ENCODE data around the gene ASIC2.

ASIC2 gene

DNA sequence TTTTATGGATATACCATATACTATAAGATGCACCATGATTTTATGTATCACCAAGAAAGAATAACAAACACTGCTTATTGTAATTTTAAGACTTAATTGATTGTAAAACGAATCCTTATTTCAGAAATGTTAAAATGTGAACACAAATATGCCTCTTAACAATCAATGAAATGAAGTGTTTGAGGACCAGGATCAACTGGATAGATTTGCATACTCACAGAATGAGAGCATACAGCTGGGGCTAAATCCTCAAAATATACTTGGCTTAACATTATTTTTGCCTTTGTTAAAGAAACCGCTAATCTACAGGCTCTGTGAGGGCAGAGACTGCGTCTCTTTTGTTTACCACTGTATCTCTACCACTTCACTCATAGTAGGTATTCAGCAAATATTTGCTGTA lies 207.8 kb downstream of the ASIC2 start:
- H3K27me3 ChIP-seq (ENCODE audit: insufficient read depth, low read length): no peaks in the 10 kb centered on the region
- H3K9ac ChIP-seq (ENCODE audit: low read depth, low read length): no peak overlapping the region
- WGBS: 95% methylated on average over 3 of the region's 3 CpGs
- H3K4me3 ChIP-seq (ENCODE audit: low read length): no peak overlapping the region
- no peaks in the 10 kb centered on the region for H3K36me3 ChIP-seq (ENCODE audit: insufficient read depth, low read length)
- H3K4me1 ChIP-seq (ENCODE audit: insufficient read depth, low read length): no peaks in the 10 kb centered on the region
- no peaks in the 10 kb centered on the region for H3K9me3 ChIP-seq (ENCODE audit: insufficient read depth, low read depth, low read length)
- no peak overlapping the region for H3K27ac ChIP-seq (ENCODE audit: low read depth, low read length)

DNA sequence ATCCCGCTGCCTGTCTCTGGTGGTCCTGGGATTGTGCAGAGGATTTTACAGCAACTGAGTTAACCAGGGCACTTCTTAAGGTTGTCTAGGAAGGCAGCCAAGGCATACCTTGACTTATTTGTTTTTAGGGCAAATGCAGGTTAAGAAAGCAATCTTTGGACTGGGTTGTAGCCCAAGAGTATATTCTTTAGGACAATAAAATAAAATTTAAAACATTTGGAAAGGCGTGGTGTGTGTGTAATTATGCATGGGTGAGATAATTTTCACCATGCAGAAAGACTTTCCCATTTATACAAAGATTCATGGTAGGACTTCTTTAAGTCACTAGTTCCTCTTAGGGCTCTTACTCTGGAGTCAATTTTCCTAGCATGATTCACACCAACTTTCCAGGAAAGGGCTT lies 208.3 kb downstream of the ASIC2 start:
- Histone ChIP-seq H3K36me3 (ENCODE audit: insufficient read depth, low read length) (no peaks in the 10 kb centered on the region), H3K9ac (ENCODE audit: low read depth, low read length) (no peak overlapping the region), H3K4me1 (ENCODE audit: insufficient read depth, low read length) (no peaks in the 10 kb centered on the region), H3K27ac (ENCODE audit: low read depth, low read length) (no peak overlapping the region), H3K9me3 (ENCODE audit: insufficient read depth, low read depth, low read length) (no peaks in the 10 kb centered on the region), H3K4me3 (ENCODE audit: low read length) (no peak overlapping the region), H3K27me3 (ENCODE audit: insufficient read depth, low read length) (no peaks in the 10 kb centered on the region)
- 94% methylated on average over 1 of the region's 2 CpGs for WGBS

DNA sequence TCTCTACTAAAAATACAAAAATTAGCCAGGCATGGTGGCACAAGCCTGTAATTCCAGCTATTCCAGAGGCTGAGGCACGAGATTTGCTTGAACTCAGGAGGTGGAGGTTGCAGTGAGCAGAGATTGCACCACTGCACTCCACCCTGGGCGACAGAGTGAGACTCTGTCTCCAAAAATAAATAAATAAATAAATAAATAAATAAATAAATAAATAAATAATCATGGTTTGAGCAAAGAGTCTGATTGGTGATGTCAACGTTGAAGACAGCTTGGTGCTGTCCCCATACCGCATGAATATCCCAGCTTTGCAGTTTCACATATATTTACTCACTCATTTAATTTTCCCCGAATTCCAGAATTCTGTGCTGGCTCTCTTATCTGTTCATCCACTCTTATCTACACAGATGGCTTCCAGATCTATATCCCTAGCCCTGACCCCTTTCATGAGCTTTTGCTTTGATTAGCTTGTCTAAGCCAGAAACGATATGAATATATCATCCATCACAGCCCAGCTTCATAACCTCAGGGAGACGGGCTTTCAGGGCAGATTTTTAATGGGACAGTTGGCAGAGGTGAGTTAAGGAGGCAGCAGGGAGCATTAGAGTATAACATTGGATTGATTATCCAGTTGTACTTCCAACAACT lies 210.4 kb downstream of the ASIC2 start:
- H3K27me3 ChIP-seq (ENCODE audit: insufficient read depth, low read length): no peaks in the 10 kb centered on the region
- no peaks in the 10 kb centered on the region for H3K9me3 ChIP-seq (ENCODE audit: insufficient read depth, low read depth, low read length)
- no peaks in the 10 kb centered on the region for H3K36me3 ChIP-seq (ENCODE audit: insufficient read depth, low read length)
- H3K4me3 ChIP-seq (ENCODE audit: low read length): no peak overlapping the region
- no peaks in the 10 kb centered on the region for H3K4me1 ChIP-seq (ENCODE audit: insufficient read depth, low read length)
- H3K27ac ChIP-seq (ENCODE audit: low read depth, low read length): no peak overlapping the region
- no peak overlapping the region for H3K9ac ChIP-seq (ENCODE audit: low read depth, low read length)
- WGBS: 92% methylated on average over 6 of the region's 7 CpGs

DNA sequence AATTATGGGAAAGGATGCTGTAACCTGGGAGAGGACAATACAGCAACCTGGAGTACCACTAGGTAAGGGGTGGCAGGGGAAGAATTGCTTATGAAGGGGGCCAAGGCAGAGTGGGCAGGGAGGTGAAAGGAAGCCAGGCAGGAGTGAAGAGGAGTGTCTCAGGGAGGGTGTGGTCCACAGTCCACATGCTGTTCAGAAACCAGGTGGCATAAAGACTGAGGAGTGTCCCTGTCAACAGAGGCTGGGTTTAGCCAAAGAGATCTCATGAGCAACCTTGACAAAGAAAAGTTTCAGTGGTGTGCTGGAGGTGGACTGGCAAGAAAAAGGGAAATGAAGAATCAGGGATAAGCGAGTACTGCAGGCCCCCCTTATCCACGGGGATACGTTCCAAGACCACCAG lies 213.0 kb downstream of the ASIC2 start:
- Histone ChIP-seq H3K36me3 (ENCODE audit: insufficient read depth, low read length) (no peaks in the 10 kb centered on the region), H3K4me3 (ENCODE audit: low read length) (no peak overlapping the region), H3K4me1 (ENCODE audit: insufficient read depth, low read length) (no peaks in the 10 kb centered on the region), H3K9ac (ENCODE audit: low read depth, low read length) (no peak overlapping the region), H3K27ac (ENCODE audit: low read depth, low read length) (no peak overlapping the region), H3K27me3 (ENCODE audit: insufficient read depth, low read length) (no peaks in the 10 kb centered on the region), H3K9me3 (ENCODE audit: insufficient read depth, low read depth, low read length) (no peaks in the 10 kb centered on the region)
- 93% methylated on average over 3 of the region's 3 CpGs for WGBS

DNA sequence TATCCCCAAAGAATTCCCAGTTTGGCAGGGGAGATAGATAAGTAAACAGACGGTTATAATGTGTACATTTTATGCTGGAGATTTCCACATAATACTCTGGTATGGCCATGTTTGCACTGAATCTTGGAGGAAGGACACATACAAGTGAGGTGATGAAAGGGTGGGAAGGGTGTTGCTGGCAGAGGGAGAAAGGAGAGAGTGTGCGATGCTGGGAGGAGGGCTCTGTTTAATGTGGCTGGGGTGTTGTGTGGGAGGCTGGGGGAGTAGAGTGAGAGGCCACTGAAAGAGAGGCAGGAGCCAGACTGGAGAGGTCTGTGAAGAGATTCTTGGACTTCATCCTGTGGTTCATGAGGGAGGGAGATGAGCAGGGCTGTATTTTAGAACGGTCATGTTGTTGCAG lies 213.9 kb downstream of the ASIC2 start:
- Histone ChIP-seq H3K4me3 (ENCODE audit: low read length) (no peak overlapping the region), H3K36me3 (ENCODE audit: insufficient read depth, low read length) (no peaks in the 10 kb centered on the region), H3K9me3 (ENCODE audit: insufficient read depth, low read depth, low read length) (no peaks in the 10 kb centered on the region), H3K27me3 (ENCODE audit: insufficient read depth, low read length) (no peaks in the 10 kb centered on the region), H3K9ac (ENCODE audit: low read depth, low read length) (no peak overlapping the region), H3K4me1 (ENCODE audit: insufficient read depth, low read length) (no peaks in the 10 kb centered on the region), H3K27ac (ENCODE audit: low read depth, low read length) (no peak overlapping the region)
- 92% methylated on average over 3 of the region's 3 CpGs for WGBS

DNA sequence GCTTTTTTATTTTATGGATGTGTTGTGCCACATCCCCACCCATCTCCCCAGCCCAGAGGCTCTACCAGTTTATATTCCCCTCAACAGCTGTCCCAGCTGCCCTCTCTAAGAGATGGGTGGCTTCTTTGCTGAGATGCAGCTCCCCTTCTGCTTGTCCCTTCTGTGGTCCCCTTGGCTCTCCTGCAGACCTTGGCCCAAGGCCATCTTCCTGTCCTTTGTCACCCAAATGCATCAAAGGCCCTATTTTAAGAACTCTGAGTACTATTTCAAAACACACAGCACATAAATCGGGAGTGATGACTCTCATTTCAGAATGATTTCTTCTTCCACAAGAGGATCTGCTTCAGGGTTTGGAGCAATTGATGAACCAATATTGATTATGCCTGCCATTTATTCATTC lies 216.1 kb downstream of the ASIC2 start:
- no peaks in the 10 kb centered on the region for H3K9me3 ChIP-seq (ENCODE audit: insufficient read depth, low read depth, low read length)
- WGBS: 85% methylated on average over 1 of the region's 1 CpG
- no peak overlapping the region for H3K9ac ChIP-seq (ENCODE audit: low read depth, low read length)
- H3K27me3 ChIP-seq (ENCODE audit: insufficient read depth, low read length): no peaks in the 10 kb centered on the region
- H3K27ac ChIP-seq (ENCODE audit: low read depth, low read length): no peak overlapping the region
- H3K36me3 ChIP-seq (ENCODE audit: insufficient read depth, low read length): no peaks in the 10 kb centered on the region
- peaks cover 3% of the 10 kb centered on the region; the same call in 1 of the 2 replicates for H3K4me1 ChIP-seq (ENCODE audit: insufficient read depth, low read length)
- no peak overlapping the region for H3K4me3 ChIP-seq (ENCODE audit: low read length)

DNA sequence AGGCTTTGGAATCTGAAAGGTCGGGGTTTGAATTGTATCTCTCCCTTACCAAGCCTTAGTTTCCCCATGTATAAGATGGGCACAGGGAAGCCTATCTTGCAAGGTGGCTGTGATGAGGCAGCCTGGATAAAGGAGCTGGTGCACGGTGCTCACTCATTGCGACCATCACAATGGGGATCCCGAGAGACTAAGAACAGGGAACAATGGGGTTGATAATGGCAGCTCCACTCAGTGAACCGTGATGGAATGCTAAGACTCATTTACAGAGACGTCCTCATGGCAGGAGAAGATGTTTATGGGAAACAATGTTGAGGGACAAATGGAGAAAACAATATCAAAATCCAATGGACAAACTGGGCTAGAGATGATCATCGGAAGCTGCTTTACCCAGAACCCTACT lies 219.7 kb downstream of the ASIC2 start:
- Histone ChIP-seq H3K36me3 (ENCODE audit: insufficient read depth, low read length) (no peaks in the 10 kb centered on the region), H3K9me3 (ENCODE audit: insufficient read depth, low read depth, low read length) (no peaks in the 10 kb centered on the region), H3K4me1 (ENCODE audit: insufficient read depth, low read length) (peaks cover 3% of the 10 kb centered on the region; the same call in 1 of the 2 replicates), H3K4me3 (ENCODE audit: low read length) (no peak overlapping the region), H3K27me3 (ENCODE audit: insufficient read depth, low read length) (no peaks in the 10 kb centered on the region), H3K27ac (ENCODE audit: low read depth, low read length) (no peak overlapping the region), H3K9ac (ENCODE audit: low read depth, low read length) (no peak overlapping the region)
- WGBS: 80% methylated on average over 7 of the region's 7 CpGs

DNA sequence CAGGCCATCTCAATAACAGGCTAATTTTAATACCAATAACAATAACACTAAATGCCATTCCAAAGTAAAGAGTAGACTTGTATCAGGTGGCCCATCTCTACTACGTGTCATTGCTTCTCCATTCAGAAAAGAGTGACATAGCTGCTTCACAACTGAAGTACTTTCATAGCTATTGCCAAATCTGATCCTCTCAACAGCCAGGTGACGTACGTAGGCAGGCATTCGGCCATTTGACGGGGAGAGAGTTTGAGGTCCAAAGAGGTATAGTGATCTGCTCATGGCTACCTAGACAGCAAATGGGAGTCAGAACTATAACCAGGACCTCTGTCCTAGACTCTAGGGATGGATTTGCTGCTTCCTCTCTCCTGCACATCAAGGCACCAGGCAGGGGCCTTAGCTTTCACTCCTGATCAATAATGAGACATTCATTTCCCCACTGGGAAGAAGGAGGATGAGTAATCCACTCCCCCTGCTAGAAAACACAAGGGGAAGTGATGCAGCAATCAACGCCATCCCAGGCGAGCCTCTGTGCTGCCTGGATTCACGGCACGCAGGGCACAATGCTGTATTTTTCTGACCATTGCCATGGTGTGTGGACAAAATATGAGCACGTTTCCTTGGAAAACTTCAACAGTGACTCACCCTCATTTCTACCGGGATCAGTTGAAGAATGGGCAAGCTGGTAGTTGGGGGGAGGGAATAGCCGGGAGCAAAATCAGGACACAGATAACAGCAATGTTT lies 220.5 kb downstream of the ASIC2 start:
- Histone ChIP-seq H3K36me3 (ENCODE audit: insufficient read depth, low read length) (no peaks in the 10 kb centered on the region), H3K27ac (ENCODE audit: low read depth, low read length) (no peak overlapping the region), H3K27me3 (ENCODE audit: insufficient read depth, low read length) (no peaks in the 10 kb centered on the region), H3K9me3 (ENCODE audit: insufficient read depth, low read depth, low read length) (no peaks in the 10 kb centered on the region), H3K4me1 (ENCODE audit: insufficient read depth, low read length) (peaks cover 3% of the 10 kb centered on the region; the same call in 1 of the 2 replicates), H3K9ac (ENCODE audit: low read depth, low read length) (no peak overlapping the region), H3K4me3 (ENCODE audit: low read length) (no peak overlapping the region)
- 90% methylated on average over 12 of the region's 12 CpGs for WGBS

DNA sequence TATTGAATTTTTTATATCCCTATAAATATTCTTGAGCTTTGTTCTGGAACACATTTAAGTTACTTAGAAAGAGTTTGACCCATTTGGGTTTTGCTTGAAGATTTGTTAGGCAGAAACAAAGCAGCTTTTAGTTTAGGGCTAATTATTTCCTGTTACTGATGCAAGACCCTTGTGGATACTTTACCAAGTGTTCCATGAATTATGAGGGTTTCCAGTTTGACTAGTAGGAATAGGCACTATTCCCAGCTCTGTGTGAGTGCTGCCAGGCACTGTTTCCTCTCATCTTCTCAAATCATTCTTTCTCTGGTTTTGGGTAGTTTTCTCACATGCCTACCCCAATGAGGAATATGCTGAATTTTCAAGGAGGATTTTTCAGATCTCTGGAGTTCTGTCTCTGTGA lies 221.4 kb downstream of the ASIC2 start:
- Histone ChIP-seq H3K9me3 (ENCODE audit: insufficient read depth, low read depth, low read length) (no peaks in the 10 kb centered on the region), H3K27ac (ENCODE audit: low read depth, low read length) (no peak overlapping the region), H3K9ac (ENCODE audit: low read depth, low read length) (no peak overlapping the region), H3K4me1 (ENCODE audit: insufficient read depth, low read length) (peaks cover 3% of the 10 kb centered on the region; the same call in 1 of the 2 replicates), H3K4me3 (ENCODE audit: low read length) (no peak overlapping the region), H3K36me3 (ENCODE audit: insufficient read depth, low read length) (no peaks in the 10 kb centered on the region), H3K27me3 (ENCODE audit: insufficient read depth, low read length) (no peaks in the 10 kb centered on the region)

DNA sequence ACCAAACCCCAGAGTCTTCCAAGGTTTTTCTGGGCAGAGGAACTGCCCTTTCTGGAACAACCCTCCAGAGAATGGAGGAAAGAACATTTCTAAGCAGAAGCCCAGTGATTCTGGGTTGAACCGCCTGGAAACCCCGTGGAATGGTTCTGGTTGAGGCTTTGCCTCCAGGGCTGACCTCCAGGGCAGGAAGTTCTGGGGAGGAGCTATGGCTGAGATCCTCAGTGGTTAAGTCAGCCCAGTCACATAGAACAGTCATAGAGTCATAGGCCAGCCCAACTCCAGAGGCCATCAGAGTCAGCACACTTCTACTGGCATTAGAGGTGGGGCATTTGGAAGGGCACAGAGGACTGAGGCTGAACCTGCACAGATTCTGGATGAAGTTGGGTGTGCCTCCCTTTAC lies 235.5 kb downstream of the ASIC2 start:
- H3K27me3 ChIP-seq (ENCODE audit: insufficient read depth, low read length): no peaks in the 10 kb centered on the region
- H3K36me3 ChIP-seq (ENCODE audit: insufficient read depth, low read length): no peaks in the 10 kb centered on the region
- H3K4me1 ChIP-seq (ENCODE audit: insufficient read depth, low read length): no peaks in the 10 kb centered on the region
- WGBS: 90% methylated on average over 2 of the region's 2 CpGs
- no peaks in the 10 kb centered on the region for H3K9me3 ChIP-seq (ENCODE audit: insufficient read depth, low read depth, low read length)
- no peak overlapping the region for H3K9ac ChIP-seq (ENCODE audit: low read depth, low read length)
- H3K4me3 ChIP-seq (ENCODE audit: low read length): no peak overlapping the region
- no peak overlapping the region for H3K27ac ChIP-seq (ENCODE audit: low read depth, low read length)

DNA sequence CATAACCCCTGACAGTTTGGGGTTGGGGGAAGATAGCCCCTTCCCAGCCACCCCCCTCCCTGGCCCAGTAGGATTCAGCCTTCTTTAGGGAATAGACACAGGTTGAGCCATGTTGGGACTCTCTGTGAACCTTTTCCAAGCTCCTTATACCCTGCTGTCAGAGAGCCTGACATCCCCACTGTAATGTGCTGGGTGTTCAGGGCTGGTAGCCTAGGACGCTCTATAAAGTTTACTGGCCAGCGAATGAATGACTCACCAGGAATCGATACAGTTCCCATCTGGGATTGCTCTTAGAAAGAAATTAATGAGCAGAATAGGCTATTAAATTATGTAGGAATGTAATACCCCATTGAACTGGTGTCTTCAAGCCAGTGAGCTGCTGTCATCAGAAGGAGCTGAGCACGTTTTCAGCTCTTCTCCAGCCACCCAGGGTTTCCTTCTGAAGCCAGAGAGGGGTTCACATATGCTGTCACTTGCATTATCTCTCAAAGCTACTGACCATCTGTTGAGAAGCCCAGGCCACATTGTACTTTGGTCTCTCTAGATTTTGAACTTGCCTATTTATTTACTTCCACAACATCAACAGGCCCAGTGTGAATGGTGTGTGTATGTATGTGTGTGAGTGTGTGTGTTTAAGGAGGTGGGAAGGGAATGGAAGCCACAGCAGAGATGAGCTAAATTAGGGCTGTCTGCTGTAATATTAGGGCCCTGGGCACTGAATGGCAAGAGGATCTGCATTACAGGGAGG lies 236.5 kb downstream of the ASIC2 start:
- H3K4me3 ChIP-seq (ENCODE audit: low read length): no peak overlapping the region
- H3K4me1 ChIP-seq (ENCODE audit: insufficient read depth, low read length): no peaks in the 10 kb centered on the region
- no peak overlapping the region for H3K9ac ChIP-seq (ENCODE audit: low read depth, low read length)
- 91% methylated on average over 4 of the region's 4 CpGs for WGBS
- no peaks in the 10 kb centered on the region for H3K9me3 ChIP-seq (ENCODE audit: insufficient read depth, low read depth, low read length)
- no peak overlapping the region for H3K27ac ChIP-seq (ENCODE audit: low read depth, low read length)
- no peaks in the 10 kb centered on the region for H3K36me3 ChIP-seq (ENCODE audit: insufficient read depth, low read length)
- H3K27me3 ChIP-seq (ENCODE audit: insufficient read depth, low read length): no peaks in the 10 kb centered on the region

Data from HUES64 (cell line).